ENCODE results near the gene AARSD1.
"Not testable (repeated sequence)": the region's sequence is repeated elsewhere in the genome, so short reads cannot be mapped to it uniquely, and the experiment has no call there.

AARSD1 gene

GRCh38 chr17:42980766-42981397, 16.6 kb upstream of the AARSD1 start:
- peak; percentile 56 for DNase-seq

DNA sequence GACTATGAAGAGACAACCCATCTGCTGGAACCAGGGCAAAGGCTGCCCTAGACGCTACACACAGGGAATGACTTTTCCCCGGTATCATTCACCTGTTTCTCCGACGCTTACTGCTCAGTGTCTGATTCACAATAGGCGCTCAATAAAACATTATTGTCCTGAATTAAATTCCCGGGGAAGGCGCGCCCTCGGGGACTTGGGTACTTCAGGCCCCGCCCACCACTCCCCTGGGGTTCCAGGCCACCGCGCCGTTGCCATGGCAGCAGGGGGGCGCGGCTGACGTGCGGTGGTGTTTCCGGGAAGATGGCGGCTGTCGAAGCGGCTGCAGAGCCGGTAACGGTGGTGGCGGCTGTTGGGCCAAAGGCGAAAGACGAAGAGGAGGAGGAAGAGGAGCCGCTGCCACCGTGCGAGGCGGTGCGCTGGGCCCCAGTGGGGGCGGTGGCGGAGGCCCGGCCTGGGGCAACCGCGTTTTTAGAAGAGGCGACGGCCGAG, 16.1 kb upstream of the AARSD1 start, which contains the start of gene RUNDC1:
Gene RUNDC1, plus strand, starts transcription at position 292 of the 492 bp plus-strand sequence. Its CDS starts 12 bp downstream, at position 304.
- peak; percentile 91 for DNase-seq

DNA sequence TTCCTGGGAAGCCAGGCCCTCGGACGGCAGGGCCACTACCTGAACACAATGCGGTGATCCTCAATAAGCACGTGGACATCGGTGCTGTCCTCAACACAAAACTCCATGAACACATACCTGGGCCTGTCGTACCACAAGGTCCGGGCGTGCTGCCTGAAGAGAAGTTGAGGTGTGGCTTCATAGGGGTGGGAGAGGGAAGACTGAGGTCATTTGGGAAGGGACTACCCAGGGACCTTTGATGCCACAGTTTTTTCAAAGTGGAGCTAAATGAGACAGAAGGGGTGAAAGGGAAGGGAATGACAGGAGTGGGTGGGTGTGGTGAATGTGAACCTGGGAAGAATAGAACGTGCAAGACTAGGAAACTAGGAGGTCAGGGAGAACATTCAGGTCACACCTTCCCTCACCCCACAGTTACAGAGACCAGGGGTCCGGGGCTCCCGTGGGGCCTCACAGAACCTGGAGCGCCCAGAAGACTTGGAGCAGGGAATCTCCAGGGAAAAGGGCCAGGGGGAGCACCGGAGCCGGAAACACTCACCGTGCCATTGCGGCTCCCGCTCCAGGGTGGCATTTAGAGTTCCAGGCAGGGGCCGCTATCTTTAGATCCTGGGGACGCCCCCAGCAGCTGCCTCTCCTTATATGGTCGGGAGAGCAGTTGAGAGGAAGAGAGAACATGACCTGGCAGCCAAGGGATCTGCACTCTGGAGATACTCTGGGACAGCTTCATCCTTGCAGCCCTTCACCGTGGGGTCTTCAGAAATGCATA, 15.4 kb upstream of the AARSD1 start, which contains the start of gene PTGES3L:
Gene PTGES3L, minus strand, starts transcription at position 570 of the 763 bp plus-strand sequence. Its CDS starts 27 bp downstream, at position 543.
- peak; percentile 20 for DNase-seq

GRCh38 chr17:42975701-42976100, 11.4 kb upstream of the AARSD1 start:
- not testable (repeated sequence) for DNase-seq

DNA sequence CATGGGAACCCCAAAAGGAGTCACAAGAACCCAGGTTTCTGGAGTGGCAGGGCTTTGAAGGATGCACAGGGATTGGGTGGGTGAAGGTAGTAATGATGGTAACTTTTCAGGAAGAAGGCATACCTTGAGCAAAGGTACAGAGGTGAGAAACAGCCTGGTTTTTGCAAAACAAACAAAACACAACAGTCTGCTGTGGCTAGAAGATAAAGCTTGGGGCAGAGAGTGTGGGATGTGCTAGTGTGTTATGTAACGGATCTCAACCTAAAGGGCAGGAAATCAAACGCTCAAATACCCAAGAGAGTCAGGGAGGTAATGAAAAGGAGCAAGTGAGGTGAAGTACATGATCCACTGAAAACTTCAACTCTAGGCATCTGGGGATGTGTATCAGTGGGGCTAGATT, 11.0 kb upstream of the AARSD1 start:
- no peak for DNase-seq

DNA sequence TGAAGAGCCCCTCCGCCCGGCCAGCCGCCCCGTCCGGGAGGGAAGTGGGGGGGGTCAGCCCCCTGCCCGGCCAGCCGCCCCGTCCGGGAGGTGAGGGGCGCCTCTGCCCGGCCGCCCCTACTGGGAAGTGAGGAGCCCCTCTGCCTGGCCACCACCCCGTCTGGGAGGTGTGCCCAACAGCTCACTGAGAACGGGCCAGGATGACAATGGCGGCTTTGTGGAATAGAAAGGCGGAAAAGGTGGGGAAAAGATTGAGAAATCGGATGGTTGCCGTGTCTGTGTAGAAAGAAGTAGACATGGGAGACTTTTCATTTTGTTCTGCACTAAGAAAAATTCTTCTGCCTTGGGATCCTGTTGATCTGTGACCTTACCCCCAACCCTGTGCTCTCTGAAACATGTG, 9.1 kb upstream of the AARSD1 start:
- DNase-seq: not testable (repeated sequence)

GRCh38 chr17:42971589-42971988, 7.3 kb upstream of the AARSD1 start:
- no peak for DNase-seq

- DNase-seq: no peak
Measured at GRCh38 chr17:42969001-42969581, 4.8 kb upstream of the AARSD1 start.

DNA sequence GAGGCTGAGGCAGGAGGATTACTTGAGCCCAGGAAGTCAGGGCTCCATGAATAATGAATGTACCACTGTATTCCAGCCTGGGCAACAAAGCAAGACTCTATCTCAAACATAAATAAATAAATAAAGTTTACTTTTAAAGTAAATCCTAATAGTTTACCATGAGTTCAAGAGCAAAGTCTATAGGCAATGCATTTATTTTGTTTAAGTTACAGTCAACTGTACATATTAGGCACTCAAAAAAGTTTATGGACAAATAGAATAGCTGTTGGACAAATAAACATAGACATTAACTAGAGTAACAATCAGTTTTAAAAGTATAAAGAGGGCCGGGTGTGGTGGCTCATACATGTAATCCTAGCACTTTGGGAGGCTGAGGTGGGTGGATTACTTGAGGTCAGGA, 3.7 kb upstream of the AARSD1 start:
- no peak for DNase-seq

DNA sequence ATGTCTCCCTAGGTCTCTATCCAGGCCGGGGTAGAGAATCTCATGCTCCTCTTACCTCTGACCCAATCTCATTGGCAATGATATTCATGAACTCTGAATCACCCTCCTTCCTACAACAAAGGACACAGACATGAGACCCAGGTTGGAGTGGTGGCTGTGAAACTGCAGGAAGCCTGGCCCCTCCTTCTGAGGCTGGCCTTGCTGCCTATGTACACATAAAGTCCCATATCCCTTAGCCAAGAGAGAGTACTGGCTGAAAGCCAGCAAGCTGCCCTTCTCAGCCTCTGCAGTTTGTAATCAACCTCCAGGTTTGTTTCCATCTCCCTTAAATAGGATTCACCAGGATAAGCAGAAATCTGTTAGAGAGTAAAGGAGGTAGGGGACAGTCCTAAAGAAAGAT, 10.6 kb downstream of the AARSD1 start:
- DNase-seq: no peak

- no peak for DNase-seq
Measured at GRCh38 chr17:42950044-42950783, 14.0 kb downstream of the AARSD1 start.

DNA sequence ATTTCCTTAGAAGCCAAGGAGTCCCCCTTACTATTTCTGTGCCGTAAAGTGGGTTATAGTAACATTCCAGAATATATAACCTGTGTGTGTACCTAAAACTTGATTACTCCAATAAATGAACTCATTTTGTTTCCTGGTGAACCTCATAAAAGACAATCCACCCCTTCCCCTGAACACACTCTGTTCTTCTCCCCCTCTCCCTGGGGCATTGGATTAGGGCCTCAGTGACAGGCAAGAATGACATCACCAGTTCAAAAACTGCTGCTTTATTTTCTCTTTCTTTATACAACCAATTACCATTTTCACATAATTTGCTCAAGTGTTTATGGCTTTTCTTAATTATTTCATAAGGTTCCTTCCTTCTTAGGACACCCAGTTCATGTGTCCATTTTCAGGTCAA, 17.4 kb downstream of the AARSD1 start:
- no peak for DNase-seq

DNA sequence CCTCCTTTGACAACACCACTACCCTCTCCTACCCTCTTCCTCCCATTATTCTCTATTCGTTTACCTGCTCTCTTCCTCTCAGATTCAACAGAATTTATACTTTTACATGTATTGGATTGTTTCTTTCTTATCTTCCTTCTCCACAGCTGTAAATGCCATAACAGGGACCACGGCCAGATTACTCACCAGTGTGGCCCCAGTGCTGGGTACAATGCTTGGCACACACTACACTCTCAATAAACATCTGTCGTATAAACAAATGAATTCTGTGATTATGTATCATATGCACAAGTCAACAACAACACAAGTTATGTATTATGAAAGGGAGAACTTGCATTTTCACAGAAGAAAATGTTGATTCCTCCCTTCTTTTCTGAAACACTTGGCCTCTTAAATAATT, 20.0 kb downstream of the AARSD1 start:
- DNase-seq: no peak

DNA sequence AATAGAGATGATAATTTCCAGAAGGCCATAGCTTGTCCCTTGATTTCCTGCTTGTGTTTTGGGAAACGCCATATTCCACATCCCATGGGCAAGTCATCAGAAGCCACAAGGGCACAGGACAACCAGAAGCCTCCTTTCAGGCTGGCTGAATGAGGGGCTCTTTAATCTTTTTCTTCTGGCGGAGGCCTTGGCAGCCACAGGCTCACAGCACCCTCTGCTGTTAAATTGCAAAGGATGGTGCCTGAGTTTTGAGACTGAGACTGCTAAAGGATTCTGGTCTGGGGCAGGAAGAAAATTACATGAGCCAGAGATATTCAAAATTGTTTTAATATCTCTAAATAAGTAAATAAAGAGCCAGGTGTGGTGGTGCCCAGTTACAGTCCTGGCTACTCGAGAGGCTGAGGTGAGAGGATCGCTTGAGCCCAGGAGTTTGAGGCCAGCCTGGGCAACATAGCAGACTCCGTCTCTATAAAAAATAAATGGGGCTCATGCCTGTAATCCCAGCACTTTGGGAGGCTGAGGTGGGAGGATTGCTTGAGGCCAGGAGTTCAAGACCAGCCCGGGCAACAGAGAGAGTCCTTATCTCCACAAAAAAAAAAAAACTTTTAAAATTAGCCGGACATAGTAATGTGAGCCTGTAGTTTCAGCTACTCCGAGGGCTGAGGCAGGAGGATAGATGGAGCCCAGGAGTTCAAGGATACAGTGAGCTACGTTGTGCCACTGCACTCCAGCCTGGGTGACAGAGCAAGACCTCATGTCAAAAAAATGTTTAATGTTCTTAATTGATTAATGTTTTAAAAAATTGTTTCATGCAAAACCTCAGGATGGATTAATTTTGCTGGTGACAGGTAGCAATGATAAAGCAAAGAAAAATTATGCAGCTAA, 26.3 kb downstream of the AARSD1 start:
- peak; percentile 24 for DNase-seq

GRCh38 chr17:42929497-42929844, 34.8 kb downstream of the AARSD1 start:
- DNase-seq: no peak

GRCh38 chr17:42928714-42929496, 35.3 kb downstream of the AARSD1 start:
- peak; percentile 17 for DNase-seq

- no peak for DNase-seq
Measured at GRCh38 chr17:42924891-42925290, 39.4 kb downstream of the AARSD1 start.

DNA sequence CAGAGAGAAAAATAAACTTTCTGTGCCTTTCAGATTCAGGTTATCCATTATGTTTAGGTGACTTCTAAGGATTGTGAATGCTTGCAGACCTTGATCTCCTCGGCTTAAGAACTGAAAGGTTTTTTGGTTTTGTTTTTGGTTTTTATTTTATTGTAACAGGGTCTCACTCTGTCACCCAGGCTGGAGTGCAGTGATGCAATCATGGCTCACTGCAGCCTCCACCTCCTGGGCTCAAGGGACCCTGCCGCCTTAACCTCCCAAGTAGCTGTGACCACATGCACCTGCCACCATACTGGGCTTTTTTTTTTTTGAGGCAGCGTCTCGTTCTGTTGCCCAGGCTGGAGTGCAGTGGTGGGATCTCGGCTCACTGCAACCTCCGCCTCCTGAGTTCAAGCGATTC, 40.8 kb downstream of the AARSD1 start:
- DNase-seq: not testable (repeated sequence)

DNA sequence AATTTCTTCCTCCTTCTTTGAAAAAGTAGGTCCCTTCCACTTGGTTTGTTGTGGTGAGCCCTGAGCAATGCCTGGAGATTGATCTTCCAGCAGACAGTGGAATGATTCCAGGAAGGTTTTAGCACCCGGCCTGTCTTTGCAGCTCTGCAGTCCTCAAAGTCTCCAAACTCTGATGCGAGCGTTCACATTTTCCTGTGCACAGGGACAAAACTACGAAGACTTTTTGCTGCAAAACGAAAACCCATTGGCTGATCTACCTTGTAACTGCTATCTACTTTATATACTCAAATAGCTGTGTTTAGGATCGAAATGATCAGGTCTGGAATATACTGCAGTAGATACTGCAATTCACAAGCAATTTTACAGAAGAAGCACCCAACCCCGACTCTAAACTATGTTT, 42.0 kb downstream of the AARSD1 start:
- no peak for DNase-seq

- no peak for DNase-seq
Measured at GRCh38 chr17:42920922-42921321, 43.3 kb downstream of the AARSD1 start.

Measured in CD4-positive, alpha-beta T cell treated with Interleukin-21 for 1 hour (primary cell).